SK-N-MC (cell line): ENCODE data around the gene KLHL36.

Experiments
- EZH2 ChIP-seq: fragments of 200-600 bp; sonication (generic); IDR thresholded peaks from one replicate; pipeline ENCODE4 v1.6.1; 2017; ENCODE audit warnings: antibody characterized with exemption
- POLR2AphosphoS5 ChIP-seq: IDR thresholded peaks from 2 replicates; pipeline ENCODE4 v1.6.1; 2012; ENCODE audit warnings: mild to moderate bottlenecking, low read depth, low read length, borderline replicate concordance

DNA sequence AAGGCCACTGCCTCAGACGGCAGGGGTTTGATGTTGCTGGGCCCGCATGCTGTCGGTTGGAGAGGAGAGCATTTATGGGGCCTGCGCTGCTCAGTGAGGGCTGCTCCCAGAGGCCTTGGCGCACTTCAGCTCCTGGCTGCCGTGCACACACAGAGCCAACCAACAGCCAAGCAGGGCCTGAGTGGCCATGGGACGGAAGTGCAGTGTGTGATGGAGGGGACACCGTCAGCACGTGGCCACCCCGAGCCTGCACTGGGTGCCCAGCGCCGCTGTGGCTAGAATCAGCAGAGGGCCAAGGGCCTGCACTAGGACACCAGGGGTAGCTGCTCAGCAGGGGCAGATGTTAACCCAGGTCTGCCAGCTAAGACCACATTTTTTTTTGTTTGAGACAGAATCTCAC, 21.8 kb downstream of the KLHL36 start:
- no peak for TF ChIP-seq POLR2AphosphoS5
- TF ChIP-seq EZH2: no peak
